ENCODE measurements around the gene IVNS1ABP. TPM values are rescaled to one million over a fixed set of nuclear protein-coding genes. Genes with fewer than 3 reads are reported as not detected.

Gene IVNS1ABP
- 57.9 TPM for total RNA-seq (2021; ENCODE audit: unreplicated experiment)
- polyA plus RNA-seq (2012), result 37.8 and 41.7 TPM in 2 replicates
- percentile 95 among the genes with signal in this experiment for Bru-seq, nascent RNA
- percentile 95 among the genes with signal in this experiment for BruChase-seq, experiment 1, labeled RNA remaining after a 6-hour chase
- BruChase-seq, experiment 2, labeled RNA remaining after a 2-hour chase, result percentile 97 among the genes with signal in this experiment
- long read RNA-seq, full-length matches to known transcripts, result 77 of 115 reads
- long read RNA-seq, partial matches to known transcripts, result 26 of 115 reads
- long read RNA-seq, other reads (novel, unspliced or antisense), result 12 of 115 reads

DNA sequence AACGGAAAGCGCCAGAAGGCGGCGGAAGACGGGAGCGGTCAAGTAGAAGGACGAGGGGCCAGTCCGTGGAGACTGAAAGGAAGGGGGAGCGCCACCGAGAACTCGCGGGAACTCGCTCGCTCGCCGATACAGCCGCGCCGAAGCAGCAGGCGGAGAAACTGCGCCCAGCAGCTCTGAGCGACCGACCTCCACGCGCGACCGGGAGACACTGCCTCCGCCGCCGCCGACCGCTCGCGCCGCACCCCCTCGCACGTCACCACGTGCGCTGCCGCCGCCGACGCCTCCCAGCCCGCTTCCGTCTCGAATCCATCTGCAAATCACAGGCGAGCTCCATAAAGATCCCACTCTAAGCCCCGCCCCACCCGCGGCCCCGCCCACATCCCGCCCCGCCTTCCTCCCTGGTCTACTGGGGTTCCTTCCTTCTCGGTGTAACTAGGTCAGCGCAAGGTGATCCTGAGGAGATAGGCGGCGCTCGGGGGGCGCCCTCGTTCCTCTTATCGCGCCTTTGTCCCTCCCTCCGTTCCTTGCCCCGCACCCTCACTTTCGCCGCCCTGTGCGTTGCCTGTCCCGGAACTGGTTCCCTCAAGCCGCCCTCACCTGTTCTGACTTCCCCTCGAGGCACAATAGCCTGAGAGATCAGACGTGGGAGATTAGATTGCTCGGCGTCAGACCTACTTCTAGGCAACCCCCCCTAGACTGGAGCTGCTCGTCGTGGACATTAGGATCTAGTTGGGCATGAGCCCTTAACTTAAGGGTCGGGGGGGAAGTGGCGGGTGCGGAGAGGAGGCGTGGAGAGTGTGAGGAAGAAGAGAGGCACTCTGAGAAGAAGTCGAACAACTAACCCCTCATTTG, at the start of gene IVNS1ABP:
Gene IVNS1ABP (minus strand): TSS at position 210 of the 852 bp plus-strand sequence. CDS start 7,750 bp downstream, outside the sequence.
- DNase-seq (ENCODE audit: low read depth, low spot score), result peak; percentile 85
- Histone ChIP-seq H4K20me1 (ENCODE audit: insufficient read depth) (peaks cover 32% of the 10 kb centered on the region; the same call in 1 of the 2 replicates), H3K27me3 (ENCODE audit: insufficient read depth, low read length) (no peaks in the 10 kb centered on the region), H3K9me3 (ENCODE audit: control insufficient read depth in 1 of 2, insufficient read depth in 1 of 2, low read depth in 1 of 2, low read length in 2 of 2) (no peaks in the 10 kb centered on the region), H3K4me3 (replicated peaks in 1 of 2; ENCODE audit: low read depth in 1 of 2, low read length in 2 of 2) (peak within 1 kb of the TSS; percentile 81 to 88), H3K79me2 (ENCODE audit: insufficient read depth, low read length) (peaks cover 47% of the 10 kb centered on the region), H3K9ac (ENCODE audit: low read length) (peak within 1 kb of the TSS; percentile 96), H3K4me2 (ENCODE audit: low read length) (peak within 1 kb of the TSS; percentile 83), H3K9me2 (ENCODE audit: insufficient read depth) (no peaks in the 10 kb centered on the region), H3K36me3 (ENCODE audit: control insufficient read depth in 1 of 2, insufficient read depth in 2 of 2, low read length in 2 of 2) (no peaks in the 10 kb centered on the region), H3K27ac (ENCODE audit: low read depth, low read length) (peak within 1 kb of the TSS; percentile 92), H3K4me1 (ENCODE audit: control insufficient read depth in 1 of 2, insufficient read depth in 2 of 2, low read length in 2 of 2) (peaks cover 8 to 27% of the 10 kb centered on the region in 2 experiments; a peak in 3 of 4 replicates), H2AFZ (ENCODE audit: low read depth, low read length, poor library complexity, severe bottlenecking) (peak within 1 kb of the TSS; percentile 67)
- intact Hi-C loops (cut with micrococcal nuclease), result loop anchor here (5.0 to 10.0 kb wide), 2 partner anchors 162 to 365 kb away; partner anchors contain the start of genes SWT1 and TRMT1L
- ChIA-PET POLR2A (interaction anchor here (0.6 to 2.1 kb wide), 13 partner anchors 9 to 364 kb away, joined by 3 to 9 read pairs (median 3); no protein-coding TSS in a partner anchor), CTCF (interaction anchor here (0.5 to 2.9 kb wide), 5 partner anchors 25 to 363 kb away, joined by 3 to 10 read pairs (median 8); no protein-coding TSS in a partner anchor), RAD21 (ENCODE audit: low non-redundant PET in 1 of 2, low total read pairs in 2 of 2, uncharacterized antibody in 2 of 2, unreplicated experiment in 2 of 2) (interaction anchor here (0.7 to 1.2 kb wide), 4 partner anchors 60 to 353 kb away, joined by 3 to 4 read pairs (median 3); no protein-coding TSS in a partner anchor)
- peak; percentile 82 for ATAC-seq
- no TSS peak for BruUV-seq (replicated peaks)
- TF ChIP-seq REST (IDR thresholded peaks at IDR 0.05; ENCODE audit: low read depth) (no peak), POLR2A (IDR thresholded peaks at IDR 0.05; ENCODE audit: borderline replicate concordance, extremely low read depth, insufficient read depth, insufficient read length) (peak; percentile 64), ZFX (IDR thresholded peaks at IDR 0.05) (no peak), SIN3A (IDR thresholded peaks at IDR 0.05; ENCODE audit: low read depth) (peak; percentile 87), POLR2AphosphoS5 (IDR thresholded peaks at IDR 0.05; ENCODE audit: low read depth, low read length) (peak; percentile 95), CBX3 (IDR thresholded peaks at IDR 0.05; ENCODE audit: low read depth) (peak; percentile 80), FOSL1 (IDR thresholded peaks at IDR 0.05; ENCODE audit: low read depth) (no peak), RAD21 (IDR thresholded peaks at IDR 0.05; ENCODE audit: low read depth) (peak; percentile 67), SRF (IDR thresholded peaks at IDR 0.05; ENCODE audit: low read depth) (no peak), EZH2phosphoT487 (IDR thresholded peaks at IDR 0.05; ENCODE audit: borderline replicate concordance) (no peak), CEBPB (IDR thresholded peaks at IDR 0.05; ENCODE audit: low read depth) (no peak; the same call in 1 of the 2 replicates), EGR1 (IDR thresholded peaks at IDR 0.05; ENCODE audit: low read depth) (no peak; the same call in 1 of the 2 replicates), ZNF274 (IDR thresholded peaks at IDR 0.05; ENCODE audit: low read depth, low read length) (no peak), ZBTB33 (IDR thresholded peaks at IDR 0.05; ENCODE audit: extremely low read depth, insufficient replicate concordance, low read length) (no peak), YY1 (IDR thresholded peaks at IDR 0.05; ENCODE audit: extremely low read depth, insufficient replicate concordance, low read depth, low read length) (no peak)
- TF ChIP-seq, protein P1, sequence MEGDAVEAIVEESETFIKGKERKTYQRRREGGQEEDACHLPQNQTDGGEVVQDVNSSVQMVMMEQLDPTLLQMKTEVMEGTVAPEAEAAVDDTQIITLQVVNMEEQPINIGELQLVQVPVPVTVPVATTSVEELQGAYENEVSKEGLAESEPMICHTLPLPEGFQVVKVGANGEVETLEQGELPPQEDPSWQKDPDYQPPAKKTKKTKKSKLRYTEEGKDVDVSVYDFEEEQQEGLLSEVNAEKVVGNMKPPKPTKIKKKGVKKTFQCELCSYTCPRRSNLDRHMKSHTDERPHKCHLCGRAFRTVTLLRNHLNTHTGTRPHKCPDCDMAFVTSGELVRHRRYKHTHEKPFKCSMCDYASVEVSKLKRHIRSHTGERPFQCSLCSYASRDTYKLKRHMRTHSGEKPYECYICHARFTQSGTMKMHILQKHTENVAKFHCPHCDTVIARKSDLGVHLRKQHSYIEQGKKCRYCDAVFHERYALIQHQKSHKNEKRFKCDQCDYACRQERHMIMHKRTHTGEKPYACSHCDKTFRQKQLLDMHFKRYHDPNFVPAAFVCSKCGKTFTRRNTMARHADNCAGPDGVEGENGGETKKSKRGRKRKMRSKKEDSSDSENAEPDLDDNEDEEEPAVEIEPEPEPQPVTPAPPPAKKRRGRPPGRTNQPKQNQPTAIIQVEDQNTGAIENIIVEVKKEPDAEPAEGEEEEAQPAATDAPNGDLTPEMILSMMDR (IDR thresholded peaks at IDR 0.05 in 2 of 3, conservative IDR thresholded peaks at IDR 0.05 in 1 of 3; ENCODE audit: borderline replicate concordance in 1 of 3, insufficient read depth in 1 of 3, low read depth in 2 of 3, low read length in 2 of 3), result peak; percentile 13 to 24 (median 20); a peak in 2 of 6 replicates

Data from HCT116 (cell line).